ENCODE results near the gene PPP1R17.
A peak's percentile ranks its signal among the peaks of the same experiment; 100 is the strongest.

PPP1R17 gene

DNA sequence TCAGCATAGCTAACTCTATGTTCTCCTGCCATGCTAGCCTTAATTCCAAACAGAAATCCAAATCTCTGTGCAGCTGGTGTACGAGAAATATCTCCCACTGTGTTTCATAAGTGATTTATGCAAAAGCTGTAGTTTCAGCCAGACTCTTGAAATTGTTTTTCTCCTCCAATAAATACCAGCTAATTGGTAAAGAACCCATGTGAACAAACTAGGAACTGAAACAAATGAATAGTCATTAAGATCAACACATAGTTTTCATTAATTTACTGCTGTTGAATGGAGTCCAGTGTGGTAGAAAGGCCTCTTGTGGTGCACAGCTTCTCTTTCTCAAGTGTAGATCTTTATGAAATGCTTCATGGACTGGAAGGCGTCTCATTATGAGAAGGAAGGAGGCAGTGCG, 18.4 kb downstream of the PPP1R17 start:
- no peak for DNase-seq

DNA sequence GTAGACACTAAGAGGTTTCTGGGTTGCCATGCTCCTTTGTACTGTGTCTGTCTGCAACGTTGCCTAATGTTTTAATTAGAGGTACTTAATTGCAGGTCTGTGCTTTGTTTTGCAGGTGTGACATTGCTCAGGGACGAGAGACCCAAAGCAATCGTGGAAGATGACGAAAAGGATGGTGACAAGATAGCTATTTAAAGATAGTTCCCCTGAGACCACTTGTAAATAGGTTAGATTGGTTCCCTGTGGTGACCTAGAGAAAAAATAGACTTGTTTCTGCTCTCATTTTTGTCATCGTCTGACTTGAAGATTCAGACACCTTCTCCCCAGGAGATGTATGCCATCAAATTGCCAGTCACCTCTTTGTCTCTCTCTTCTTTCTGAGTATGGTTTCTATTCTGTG, 20.1 kb downstream of the PPP1R17 start:
- DNase-seq: no peak

DNA sequence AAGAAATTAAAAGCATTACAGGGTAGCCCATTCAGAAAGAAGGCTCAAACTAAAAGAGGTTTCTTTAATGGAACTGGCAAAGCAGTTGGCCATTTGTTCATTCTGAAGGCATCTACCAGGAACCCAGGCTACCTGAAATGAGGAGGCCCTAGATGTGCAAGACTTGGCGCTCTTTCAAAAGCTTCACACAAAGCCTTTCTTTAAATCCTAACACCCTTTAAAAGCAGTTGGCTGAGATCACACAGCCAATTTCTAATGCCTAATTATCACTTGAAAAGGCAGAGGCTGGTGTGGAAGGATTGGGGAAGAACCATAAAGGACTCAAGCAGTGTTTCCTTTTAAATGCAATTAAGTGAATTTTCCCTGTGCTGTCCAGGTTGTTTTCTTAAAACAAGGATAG, 23.2 kb downstream of the PPP1R17 start:
- no peak for DNase-seq

DNA sequence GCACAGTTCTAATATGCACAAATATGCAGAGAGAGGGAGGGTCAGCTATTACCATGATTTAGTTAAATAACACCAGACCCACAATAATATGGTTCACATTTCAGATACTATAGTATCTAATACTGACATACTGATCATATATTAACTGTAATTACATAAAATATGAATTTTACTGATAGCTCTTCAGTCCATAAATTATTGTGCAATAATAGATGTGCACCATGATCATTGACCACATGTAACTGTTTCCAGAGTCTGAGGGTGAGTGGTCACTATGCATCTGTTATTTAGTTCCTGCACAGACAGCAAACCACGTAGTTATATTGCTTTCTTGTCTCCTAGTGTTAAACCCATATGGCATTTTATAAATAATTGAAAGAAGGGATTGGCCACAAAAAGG, 29.3 kb downstream of the PPP1R17 start:
- no peak for DNase-seq

DNA sequence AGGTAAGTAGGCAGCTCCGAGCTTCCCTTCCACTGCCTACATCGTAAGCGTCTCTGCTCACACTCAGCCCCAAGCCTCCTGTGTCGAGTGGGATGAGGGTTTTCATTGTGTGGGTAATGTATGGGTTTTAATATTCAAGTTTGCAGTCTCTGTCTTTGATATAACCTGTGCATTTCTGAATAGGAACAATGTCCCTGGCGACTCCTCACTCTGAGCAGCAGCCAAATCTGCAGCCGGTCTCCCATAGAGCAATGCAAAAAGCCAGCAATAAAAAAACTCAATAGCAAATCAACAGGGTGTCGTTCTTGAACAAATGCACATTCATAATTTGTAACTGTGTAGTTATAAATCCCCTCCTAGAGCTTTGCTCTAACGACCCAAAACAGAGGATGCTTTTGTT, 33.4 kb downstream of the PPP1R17 start:
- peak; percentile 38 for DNase-seq

DNA sequence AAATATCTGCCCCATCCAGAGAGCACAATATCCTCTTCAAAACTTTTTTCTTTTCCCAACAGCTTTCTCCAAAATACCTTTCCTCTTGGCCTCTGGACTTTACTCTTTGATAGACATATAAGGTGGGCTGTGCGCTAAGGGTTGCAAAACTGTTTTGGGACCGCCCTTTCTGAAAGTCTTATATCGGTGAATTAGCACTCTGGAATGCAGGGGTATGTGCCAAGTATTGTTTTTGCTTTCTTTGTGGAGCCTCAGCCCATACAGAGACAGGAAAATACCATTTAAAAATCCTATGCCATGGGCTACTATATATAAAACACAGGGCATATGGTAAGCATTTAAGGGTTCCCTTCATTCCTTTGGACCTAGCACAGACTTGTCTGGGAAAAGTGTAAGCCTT, 37.7 kb downstream of the PPP1R17 start:
- no peak for DNase-seq

DNA sequence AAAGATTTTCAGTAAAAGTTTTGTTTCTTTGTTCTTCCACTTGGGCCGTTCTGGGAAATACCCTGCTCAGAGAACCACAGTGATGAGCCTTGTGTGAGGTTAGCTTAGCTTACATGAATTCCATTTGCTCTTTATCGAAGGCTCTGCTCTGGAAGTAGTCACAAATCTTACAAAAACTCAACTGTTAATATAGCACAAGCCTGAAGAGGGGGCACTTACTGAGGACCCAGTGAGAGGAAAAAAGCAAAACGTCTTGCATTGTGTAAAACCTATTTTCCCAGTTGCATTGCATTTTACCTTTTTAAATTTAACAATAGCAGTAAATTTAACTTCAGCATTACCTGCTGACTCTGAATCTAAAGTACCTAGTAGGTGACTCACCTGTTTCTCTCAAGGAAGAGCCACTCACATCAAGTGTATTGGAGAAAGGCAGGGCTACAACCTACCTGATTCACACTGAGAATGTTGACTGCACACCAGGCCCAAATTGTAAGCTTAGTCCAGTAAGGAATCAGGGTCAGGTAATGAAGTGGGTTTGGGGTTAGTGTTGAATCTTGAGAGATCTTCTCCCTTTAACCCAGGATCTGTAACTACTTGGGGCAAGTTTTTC, 42.3 kb downstream of the PPP1R17 start:
- no peak for DNase-seq

DNA sequence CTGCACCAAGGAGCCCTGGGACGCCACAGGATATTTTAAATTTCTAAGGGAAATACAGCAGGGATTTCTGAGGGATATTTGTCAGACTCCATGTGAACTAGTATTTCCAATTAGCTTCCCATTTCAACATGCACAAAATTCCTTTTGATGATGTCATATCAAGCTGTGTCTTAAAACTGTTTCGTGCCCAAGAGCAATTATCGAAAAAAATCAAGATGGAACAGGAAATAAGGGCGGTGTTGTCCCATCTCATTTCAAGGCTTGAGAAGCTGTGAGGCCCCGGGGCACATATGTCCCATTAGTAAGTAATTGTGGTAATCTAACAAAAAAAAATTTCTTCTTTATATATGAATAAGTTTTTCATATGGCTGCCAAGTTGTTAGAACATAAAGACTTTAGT, 47.4 kb downstream of the PPP1R17 start:
- no peak for DNase-seq

DNA sequence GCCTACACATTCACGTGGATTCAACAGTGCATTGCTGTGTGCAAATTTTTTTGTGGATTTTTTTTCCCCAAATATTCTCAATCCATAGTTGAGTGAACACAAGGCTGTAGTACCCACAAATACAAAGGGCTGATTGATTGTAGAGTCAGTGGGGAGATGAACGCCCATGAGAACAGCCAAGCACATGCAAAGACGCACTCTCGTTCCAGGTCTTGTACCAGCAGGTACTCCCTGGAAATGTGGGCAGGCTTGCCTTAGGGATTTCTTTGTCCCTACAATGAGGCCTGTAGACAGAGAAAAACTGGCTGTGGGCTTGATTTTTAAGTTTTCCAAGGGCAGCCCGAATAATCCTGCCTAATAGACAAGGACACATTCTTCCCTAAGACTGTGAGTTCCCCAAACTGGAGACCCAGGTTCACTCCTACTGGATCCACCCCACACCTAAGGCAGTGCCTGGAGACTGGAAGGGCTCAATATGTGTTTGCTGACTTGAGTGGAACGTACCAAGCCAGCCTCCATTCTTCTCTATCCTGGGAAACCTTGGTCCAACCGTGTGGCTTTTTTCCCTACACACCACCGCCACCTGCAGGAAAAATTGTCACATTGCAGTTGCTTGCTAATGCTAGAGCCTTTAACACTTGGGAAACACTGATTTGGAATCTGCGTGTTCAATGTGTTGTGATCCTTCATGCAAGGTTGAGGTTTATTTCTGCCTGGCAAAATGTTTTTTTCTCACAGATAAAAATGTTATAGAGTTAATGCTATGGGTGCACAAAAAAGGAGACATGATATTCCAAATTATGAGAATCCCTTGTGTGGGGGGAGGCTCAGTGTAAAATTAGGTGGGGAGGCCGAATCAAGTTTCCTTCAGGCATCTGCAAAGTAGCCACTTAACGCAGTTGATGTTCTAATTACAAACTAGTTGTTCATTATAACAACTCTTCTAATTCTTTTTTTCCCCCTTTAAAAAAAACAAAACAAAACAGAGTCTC, 49.3 kb downstream of the PPP1R17 start:
- peak; percentile 73 for DNase-seq

DNA sequence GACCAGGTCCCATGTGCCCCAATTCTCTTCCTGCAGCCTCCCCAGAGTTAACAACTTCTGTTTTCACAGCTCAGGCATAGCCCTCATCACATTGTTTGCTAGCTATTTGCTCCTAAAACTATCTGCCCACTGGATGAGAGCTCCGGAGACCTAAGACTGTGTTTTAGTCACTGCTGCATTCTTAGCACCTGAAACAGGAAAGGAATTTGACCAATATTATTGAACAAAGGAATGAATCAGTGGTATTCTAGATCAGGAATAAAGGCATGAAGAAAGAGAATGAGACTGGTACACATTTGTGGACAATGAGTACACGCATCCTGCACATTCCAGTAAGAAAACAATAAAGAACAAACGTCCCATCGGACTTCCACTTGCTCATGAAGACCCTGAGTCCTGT, 54.8 kb downstream of the PPP1R17 start:
- DNase-seq: no peak

DNA sequence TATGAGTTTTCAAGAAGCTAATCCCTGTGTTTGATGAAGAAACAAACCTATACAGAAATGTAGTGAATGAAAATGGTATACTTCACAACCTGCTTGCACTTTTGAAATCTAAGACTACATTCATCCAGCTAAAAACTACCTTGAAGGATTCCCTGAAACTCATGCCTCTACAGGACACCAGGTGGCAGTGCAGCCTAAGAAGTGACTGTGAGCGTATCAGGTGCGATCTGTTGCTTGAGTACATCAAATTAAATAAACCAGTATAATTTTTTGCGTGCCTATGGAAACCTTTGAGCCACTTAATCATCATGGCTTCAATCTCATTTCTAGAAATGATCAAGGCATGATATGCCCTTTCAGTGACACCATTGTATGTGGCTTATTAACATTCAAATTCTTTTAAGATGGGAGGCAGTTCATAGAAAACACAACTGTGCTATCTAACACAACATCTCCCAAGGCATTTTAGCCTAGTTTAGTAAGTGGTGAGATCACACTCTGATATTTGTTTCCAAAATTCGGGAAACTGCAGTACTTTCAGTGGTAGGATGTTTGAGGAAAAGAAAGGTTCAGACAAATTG, 57.4 kb downstream of the PPP1R17 start:
- peak; percentile 76 for DNase-seq

DNA sequence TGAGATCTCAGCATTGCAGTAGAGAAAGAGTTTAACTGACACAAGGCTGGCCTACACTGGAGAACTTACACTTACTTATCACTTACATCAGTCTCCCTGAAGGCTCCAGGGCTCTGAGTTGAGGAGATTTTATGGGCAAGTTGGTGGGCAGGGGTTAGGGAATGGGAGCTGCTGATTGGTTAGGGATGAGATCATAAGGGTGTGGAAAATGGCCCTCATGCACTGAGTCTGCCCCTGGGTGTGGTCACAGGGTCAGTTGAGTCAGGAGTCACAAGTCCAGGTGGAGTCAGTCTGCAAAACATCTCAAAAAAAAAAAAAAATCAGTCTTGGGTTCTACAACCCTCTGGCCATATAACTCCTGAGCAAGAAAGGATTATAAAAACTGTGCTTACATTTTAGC, 60.5 kb downstream of the PPP1R17 start:
- no peak for DNase-seq

DNA sequence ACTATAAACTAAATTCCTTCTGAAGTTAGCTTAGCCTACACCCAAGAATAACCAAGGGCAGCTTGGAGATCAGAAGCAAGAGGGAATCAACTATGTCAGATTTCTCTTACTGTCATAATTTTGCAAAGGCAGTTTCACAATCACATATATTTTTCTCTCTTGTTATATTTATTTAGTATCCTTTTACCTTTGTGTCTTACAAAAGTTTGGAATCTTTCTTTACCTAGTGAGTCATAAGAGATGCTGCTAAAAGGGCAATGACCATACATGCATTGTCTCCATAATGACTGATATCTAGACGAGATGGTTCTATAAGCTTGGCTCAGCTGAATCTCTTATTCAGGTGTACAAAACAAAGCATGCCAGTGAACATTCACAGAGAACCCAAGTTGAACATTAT, 61.1 kb downstream of the PPP1R17 start:
- no peak for DNase-seq

DNA sequence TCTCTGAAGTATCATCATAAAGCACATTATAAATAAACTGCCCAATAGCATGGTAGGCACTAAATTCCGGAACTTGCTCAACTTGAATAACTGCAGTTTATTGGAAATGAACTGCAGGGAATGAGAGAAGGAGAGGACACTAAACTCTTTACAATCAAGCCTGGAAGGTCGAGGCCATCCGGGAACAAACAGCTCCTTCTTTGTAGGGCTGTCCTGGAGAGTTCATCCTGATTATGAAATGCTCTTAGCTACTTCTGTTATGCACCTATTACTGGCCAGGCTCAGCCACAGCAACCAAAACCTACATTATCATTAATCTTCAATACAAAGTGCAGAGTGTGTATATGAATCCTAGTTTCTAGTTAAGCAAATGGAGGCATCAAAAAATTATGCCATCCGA, 64.7 kb downstream of the PPP1R17 start:
- no peak for DNase-seq

Data from NCI-H748 treated with DMSO at 0.1 percent for 48 hours (cell line).